HG02852 (cell line): ENCODE measurements around the gene SRA1.
A peak's percentile ranks its signal among the peaks of the same experiment; 100 is the strongest.

ENCODE experiments used
- ATAC-seq: cut with Tn5 transposase; IDR thresholded peaks from one replicate; pipeline ENCODE4 v1.9.1; 2021; ENCODE audit warnings: mild to moderate bottlenecking, moderate library complexity; ENCODE audit not compliant: unreplicated experiment

Gene SRA1

GRCh38 chr5:140571105-140571504, 13.8 kb upstream of the SRA1 start:
- ATAC-seq, result no peak

DNA sequence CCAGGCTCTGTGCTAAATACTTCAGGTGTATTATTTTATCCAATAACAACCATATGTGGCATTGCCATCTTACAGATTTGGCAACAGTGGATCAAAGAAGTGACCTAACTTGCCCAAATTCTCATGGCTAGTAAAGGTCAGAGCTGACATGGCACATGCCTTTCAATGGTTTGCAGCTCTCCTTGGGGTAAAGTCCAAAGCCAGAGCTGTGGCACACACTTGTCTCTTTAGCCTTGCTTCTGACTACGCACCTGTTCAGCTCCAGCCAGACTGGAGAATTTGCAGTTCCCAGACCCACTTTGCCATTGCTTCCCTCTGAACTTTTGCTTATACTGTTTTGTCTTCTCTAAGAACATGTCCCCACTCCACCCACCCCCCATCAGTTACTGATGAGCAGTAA, 13.2 kb upstream of the SRA1 start:
- ATAC-seq, result no peak

DNA sequence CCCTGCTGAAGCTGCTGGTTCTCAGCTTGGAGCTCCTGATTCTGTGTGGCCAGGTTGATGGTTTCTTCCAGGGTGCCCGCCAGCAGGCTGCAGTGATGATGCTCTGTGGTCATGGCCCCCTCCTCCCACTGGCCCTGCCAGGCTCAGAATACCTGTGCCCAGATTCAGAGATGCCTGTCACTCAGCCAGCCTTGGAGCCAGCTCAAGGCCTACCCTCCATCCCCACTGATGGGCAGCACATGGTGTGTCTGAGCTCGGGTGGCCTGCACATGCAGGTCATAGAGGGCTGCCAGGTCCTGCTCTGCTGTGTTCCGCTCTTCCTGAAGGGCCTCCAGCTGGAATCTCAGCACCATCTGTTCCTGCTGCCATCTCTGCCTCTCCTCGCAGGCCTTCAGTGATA, 12.8 kb upstream of the SRA1 start:
- ATAC-seq, result no peak

DNA sequence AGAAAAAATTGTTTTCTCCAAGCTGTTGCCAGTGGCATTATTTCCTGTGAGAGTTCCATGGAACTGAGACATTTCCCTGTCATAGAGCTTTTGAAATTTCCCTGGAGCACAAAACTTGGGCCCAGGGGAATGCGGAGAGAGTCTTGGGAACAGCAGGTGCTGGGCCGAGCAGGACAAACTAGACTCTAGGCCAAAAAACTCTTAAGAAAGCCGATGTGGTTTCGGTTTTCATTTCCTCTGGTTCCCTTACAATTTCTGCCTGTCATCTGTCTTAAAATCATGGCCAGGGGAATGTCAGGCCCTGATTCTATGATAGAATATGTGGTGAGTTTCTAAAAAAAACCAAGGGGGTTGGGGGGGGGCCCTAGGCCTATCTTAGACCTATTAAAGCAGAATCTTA, 11.9 kb upstream of the SRA1 start:
- ATAC-seq, result peak; percentile 18

DNA sequence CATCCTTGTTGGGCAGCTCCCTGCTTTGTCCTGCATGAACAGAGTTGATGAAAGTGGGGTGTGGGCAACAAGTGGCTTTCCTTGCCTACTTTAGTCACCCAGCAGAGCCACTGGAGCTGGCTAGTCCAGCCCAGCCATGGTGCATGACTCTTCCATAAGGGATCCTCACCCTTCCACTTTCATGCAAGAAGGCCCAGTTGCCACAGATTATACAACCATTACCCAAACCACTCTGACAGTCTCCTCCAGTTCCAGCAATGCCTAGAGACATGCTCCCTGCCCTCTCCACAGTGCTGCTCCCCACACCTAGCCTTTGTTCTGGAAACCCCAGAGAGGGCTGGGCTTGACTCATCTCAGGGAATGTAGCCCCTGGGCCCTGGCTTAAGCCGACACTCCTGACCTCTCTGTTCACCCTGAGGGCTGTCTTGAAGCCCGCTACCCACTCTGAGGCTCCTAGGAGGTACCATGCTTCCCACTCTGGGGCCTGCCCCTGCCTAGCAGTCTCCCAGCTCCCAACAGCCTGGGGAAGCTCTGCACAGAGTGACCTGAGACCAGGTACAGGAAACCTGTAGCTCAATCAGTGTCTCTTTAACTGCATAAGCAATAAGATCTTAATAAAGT, 11.3 kb upstream of the SRA1 start:
- ATAC-seq, result no peak

GRCh38 chr5:140567871-140568270, 10.6 kb upstream of the SRA1 start:
- no peak for ATAC-seq

GRCh38 chr5:140567136-140567818, 10.0 kb upstream of the SRA1 start:
- no peak for ATAC-seq

- ATAC-seq, result no peak
Measured at GRCh38 chr5:140566665-140567064, 9.4 kb upstream of the SRA1 start.

GRCh38 chr5:140565780-140566095, 8.5 kb upstream of the SRA1 start:
- ATAC-seq, result no peak

DNA sequence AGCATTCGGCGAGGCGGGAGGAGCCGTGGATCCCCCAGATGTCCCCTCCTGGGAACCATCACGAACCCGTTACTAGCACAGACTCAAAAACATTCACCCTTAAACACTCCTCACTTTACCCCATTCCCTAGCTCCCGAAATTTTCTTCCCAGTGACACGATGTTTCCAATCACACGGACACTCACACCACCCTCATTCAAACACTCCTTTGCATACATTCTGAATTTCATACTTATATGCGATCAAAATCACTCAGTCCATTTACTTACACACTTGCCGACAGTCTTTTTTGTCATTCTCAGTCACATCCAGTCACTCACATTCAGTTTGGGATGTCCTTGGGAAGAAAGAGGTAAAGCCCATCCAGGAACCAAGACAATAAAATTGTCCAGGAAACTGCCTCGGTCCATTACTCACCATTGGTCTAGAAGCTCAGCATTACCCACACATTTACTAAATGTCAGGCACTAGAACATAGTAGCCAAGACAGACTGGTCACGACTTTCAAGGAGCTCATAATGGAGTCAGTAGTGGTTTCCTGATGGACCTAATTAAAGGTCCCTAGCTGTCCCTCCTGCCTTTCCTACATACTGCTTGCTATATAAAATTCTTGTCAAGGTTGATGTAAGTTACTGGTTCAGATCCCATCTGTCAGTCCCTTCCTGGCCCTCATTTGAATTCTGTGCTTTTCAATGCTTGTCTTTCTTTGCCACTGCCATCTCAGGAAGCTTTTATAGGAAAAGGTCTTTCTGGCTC, 7.9 kb upstream of the SRA1 start:
- ATAC-seq, result peak; percentile 0

- peak; percentile 88 for ATAC-seq
Measured at GRCh38 chr5:140564196-140565023, 7.1 kb upstream of the SRA1 start, which contains the start of the genes APBB3 and SLC35A4. Gene APBB3 (minus strand): TSS chr5:140564598. CDS start chr5:140564245, 353 bp downstream. Gene SLC35A4 (plus strand): TSS chr5:140564828. CDS start chr5:140567170, 2,342 bp downstream.

DNA sequence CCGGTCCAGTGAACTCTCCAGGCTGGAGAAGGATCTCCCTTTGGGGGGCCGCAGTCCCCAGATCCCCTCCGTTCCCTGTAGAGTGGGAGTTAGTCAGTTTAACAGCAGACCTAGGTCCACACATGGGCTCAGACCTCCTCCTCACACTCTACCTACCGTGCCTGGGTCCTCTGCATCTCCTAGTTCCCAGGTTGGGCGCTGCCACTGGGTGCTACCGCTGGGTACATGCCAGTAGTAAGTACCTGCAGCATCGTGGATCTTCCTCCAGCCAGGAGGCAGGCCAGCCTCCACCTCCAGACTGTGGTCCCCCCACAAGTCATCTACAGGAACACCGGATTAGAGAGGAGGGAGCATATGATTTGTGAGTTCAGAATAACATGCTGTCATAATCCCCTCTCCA, 6.3 kb upstream of the SRA1 start:
- ATAC-seq, result no peak

DNA sequence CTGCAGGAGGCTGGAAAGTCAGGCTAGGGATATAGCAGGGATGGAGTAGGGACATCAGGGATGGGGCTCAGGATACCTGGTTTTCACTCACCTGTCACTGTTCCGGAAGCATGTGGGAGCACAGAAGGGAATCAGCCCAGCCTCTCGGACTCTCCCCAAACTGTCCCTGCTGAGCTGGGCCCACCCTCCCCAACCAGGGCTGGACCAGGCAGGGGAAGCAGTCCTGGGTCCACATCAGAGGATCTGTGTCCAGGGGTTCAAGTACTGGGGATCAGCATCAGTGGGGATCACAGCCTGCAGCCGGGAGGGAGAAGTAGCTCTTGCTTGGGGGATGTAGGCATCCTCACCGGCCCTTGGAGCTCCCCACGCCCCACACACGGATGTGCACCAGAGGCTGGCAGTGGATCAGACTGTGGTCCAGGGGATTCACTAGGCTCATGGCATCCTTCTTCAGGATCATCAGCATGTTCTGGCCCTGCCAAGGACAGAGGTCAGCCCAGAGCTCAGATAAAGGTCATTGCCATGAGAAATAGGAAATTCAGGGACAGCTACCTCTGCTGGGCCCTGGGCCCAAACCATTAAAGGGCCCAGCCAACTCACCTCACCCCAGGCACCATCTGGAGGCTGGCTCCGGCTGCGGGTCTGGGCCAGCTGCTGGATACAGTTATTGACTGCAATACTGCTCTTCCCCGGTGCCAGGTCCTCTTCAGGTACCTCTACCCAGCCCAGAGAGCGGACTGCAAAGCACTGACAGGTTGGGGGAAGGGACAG, 4.7 kb upstream of the SRA1 start:
- ATAC-seq, result no peak

GRCh38 chr5:140560227-140560626, 3.0 kb upstream of the SRA1 start:
- ATAC-seq, result no peak

DNA sequence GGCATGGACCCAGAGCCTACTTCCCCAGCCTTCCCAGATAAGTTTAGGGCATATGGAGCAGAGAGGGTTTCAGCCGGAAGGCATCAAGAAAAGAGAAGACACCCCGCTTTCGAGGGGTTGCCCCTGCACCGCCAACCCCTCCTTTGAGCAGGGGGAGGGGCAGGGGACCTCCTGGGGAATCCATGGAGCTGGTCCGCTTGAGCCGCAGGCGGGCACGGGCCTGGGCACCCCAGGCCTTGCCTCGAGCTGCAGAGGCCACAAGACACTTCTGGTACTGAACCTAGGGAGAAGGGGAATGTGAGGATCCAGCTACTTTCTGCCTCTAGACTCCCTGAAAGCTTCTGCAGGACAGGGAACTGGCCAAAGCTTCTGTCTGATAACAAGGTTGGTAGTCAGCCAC, 1.3 kb upstream of the SRA1 start:
- ATAC-seq, result no peak

DNA sequence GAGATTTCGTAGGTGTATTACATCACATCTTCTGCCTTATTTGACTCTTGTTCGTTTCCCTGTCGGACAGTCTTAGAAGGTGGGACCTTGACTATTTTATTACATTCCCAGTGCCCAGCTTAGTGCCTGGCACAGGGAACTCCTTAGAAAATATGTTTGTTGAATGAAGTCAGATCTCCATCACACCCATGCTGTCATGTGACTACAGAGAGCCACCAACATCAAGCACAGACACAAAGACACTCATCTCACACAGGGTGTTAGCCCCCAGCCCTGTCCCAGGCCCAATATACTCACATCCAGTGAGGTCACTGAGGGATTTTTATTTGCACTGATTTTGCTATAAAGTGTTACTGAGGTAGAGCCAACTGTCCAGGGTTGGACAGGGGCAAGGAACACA, 692 bp upstream of the SRA1 start:
- ATAC-seq, result no peak

GRCh38 chr5:140556438-140556837, 835 bp downstream of the SRA1 start:
- no peak for ATAC-seq

- no peak for ATAC-seq
Measured at GRCh38 chr5:140555747-140556312, 1.4 kb downstream of the SRA1 start.

- ATAC-seq, result no peak
Measured at GRCh38 chr5:140554454-140554853, 2.8 kb downstream of the SRA1 start.

- no peak for ATAC-seq
Measured at GRCh38 chr5:140553657-140554056, 3.6 kb downstream of the SRA1 start.
